Liver (tissue), 9 donors: ENCODE results near the gene GPHN. TPM values are rescaled to one million over a fixed set of nuclear protein-coding genes. Genes with fewer than 3 reads are reported as not detected.
A peak's percentile ranks its signal among the peaks of the same experiment; 100 is the strongest.
"Not testable (repeated sequence)": the region's sequence is repeated elsewhere in the genome, so short reads cannot be mapped to it uniquely, and the experiment has no call there.

ENCODE experiments used
- DNase-seq: peaks from one replicate; pipeline ENCODE4 v3.0.0-alpha.2; 2017; ENCODE audit warnings: low spot score
- H3K27ac ChIP-seq, 2 donors: one replicate each; pipeline ENCODE4 v1.7.0; 2013; ENCODE audit warnings: inconsistent platforms in 2 of 2, low read length in 2 of 2, control low read depth in 1 of 2, low read depth in 1 of 2, mild to moderate bottlenecking in 1 of 2
- H3K27me3 ChIP-seq, 4 donors: one replicate each; pipeline versions ENCODE4 v1.6.1 to v1.7.0; 2013; ENCODE audit warnings: low read length in 3 of 4, inconsistent platforms in 1 of 4, mild to moderate bottlenecking in 1 of 4, moderate library complexity in 1 of 4; ENCODE audit not compliant: control insufficient read depth in 4 of 4, insufficient read depth in 4 of 4
- H3K36me3 ChIP-seq, 4 donors: one replicate each; pipeline versions ENCODE4 v1.6.1 to v1.7.0; 2013; ENCODE audit warnings: low read length in 3 of 4, mild to moderate bottlenecking in 3 of 4, low read depth in 1 of 4, moderate library complexity in 1 of 4; ENCODE audit not compliant: control insufficient read depth in 4 of 4, insufficient read depth in 3 of 4
- H3K4me1 ChIP-seq, 4 donors: one replicate each; pipeline versions ENCODE4 v1.6.1 to v1.7.0; 2013; ENCODE audit warnings: low read length in 3 of 4, mild to moderate bottlenecking in 3 of 4, moderate library complexity in 1 of 4; ENCODE audit not compliant: control insufficient read depth in 4 of 4, insufficient read depth in 4 of 4
- H3K4me3 ChIP-seq, 3 donors: one replicate each; pipeline versions ENCODE4 v1.6.1 to v1.7.0; 2013; ENCODE audit warnings: low read length in 3 of 3, control low read depth in 1 of 3, low read depth in 1 of 3, mild to moderate bottlenecking in 1 of 3
- H3K9ac ChIP-seq, 2 donors: one replicate each; pipeline ENCODE4 v1.7.0; 2013; ENCODE audit warnings: low read length in 2 of 2, mild to moderate bottlenecking in 2 of 2, moderate library complexity in 2 of 2, control low read depth in 1 of 2, low read depth in 1 of 2
- H3K9me3 ChIP-seq, 4 donors: one replicate each; pipeline versions ENCODE4 v1.6.1 to v1.7.0; 2013; ENCODE audit warnings: low read length in 3 of 4; ENCODE audit not compliant: control insufficient read depth in 4 of 4
- CTCF ChIP-seq: fragments of 150-350 bp; IDR thresholded peaks from 2 replicates; pipeline ENCODE4 v1.5.1; 2017; ENCODE audit warnings: improper control_type of control experiment, low read depth, low read length; ENCODE audit not compliant: missing input control
- EGR1 ChIP-seq, 2 donors: IDR thresholded peaks; 2 replicates each; pipeline ENCODE4 v1.6.1; 2016 to 2018; ENCODE audit warnings: antibody characterized with exemption in 2 of 2, low read depth in 2 of 2
- FOXA1 ChIP-seq: IDR thresholded peaks from 2 replicates; pipeline ENCODE4 v1.6.1; 2016; ENCODE audit warnings: antibody characterized with exemption
- FOXA2 ChIP-seq: IDR thresholded peaks from 2 replicates; pipeline ENCODE4 v1.6.1; 2016; ENCODE audit warnings: antibody characterized with exemption
- GABPA ChIP-seq, 2 donors: IDR thresholded peaks in 1 of 2; conservative IDR thresholded peaks in 1 of 2; 2 replicates each; pipeline ENCODE4 v1.6.1; 2016; ENCODE audit warnings: antibody characterized with exemption in 2 of 2, mild to moderate bottlenecking in 1 of 2, moderate library complexity in 1 of 2
- HNF4A ChIP-seq, 2 donors: conservative IDR thresholded peaks; 2 replicates each; pipeline ENCODE4 v1.6.1; 2016; ENCODE audit warnings: antibody characterized with exemption in 2 of 2, mild to moderate bottlenecking in 2 of 2
- HNF4G ChIP-seq: IDR thresholded peaks from 2 replicates; pipeline ENCODE4 v1.6.1; 2016; ENCODE audit warnings: antibody characterized with exemption
- JUND ChIP-seq, 2 donors: IDR thresholded peaks; 2 replicates each; pipeline ENCODE4 v1.6.1; 2016; ENCODE audit warnings: antibody characterized with exemption in 2 of 2
- NR2F2 ChIP-seq: IDR thresholded peaks from 2 replicates; pipeline ENCODE4 v1.6.1; 2016; ENCODE audit warnings: antibody characterized with exemption
- RAD21 ChIP-seq, 2 donors: IDR thresholded peaks; 2 replicates each; pipeline ENCODE4 v1.6.1; 2016; ENCODE audit warnings: antibody characterized with exemption in 2 of 2, mild to moderate bottlenecking in 2 of 2
- RXRA ChIP-seq, 2 donors: IDR thresholded peaks; 2 replicates each; pipeline ENCODE4 v1.6.1; 2017 to 2018; ENCODE audit warnings: antibody characterized with exemption in 2 of 2, mild to moderate bottlenecking in 1 of 2
- SP1 ChIP-seq: IDR thresholded peaks from 2 replicates; pipeline ENCODE4 v1.6.1; 2018; ENCODE audit warnings: antibody characterized with exemption, mild to moderate bottlenecking
- TAF1 ChIP-seq: conservative IDR thresholded peaks from 2 replicates; pipeline ENCODE4 v1.6.1; 2016; ENCODE audit warnings: antibody characterized with exemption, mild to moderate bottlenecking
- YY1 ChIP-seq: IDR thresholded peaks from 2 replicates; pipeline ENCODE4 v1.6.1; 2016; ENCODE audit warnings: antibody characterized with exemption, mild to moderate bottlenecking
- ZBTB33 ChIP-seq: IDR thresholded peaks from 2 replicates; pipeline ENCODE4 v1.6.1; 2016; ENCODE audit warnings: antibody characterized with exemption
- WGBS: extraction: QIAGEN DNeasy Blood & Tissue Kit; methylation state at CpG from one replicate; pipeline ENCODE4 v1.1.7; 2013; 5-methylcytosine and 5-hydroxymethylcytosine counted together
- polyA plus RNA-seq, 2 donors: library from polyadenylated mRNA; stranded (reverse) in 1 of 2; unstranded in 1 of 2; fragments of 200-250 nt in 1 of 2; fragments of >200 nt in 1 of 2; fragmentation: Nextera tagmentation in 1 of 2; extraction: Ambion mirVana in 1 of 2; gene quantifications; one replicate each; pipeline versions ENCODE4 v1.2.1 to v1.2.3, GENCODE V29; 2013 to 2015
- total RNA-seq, 2 donors: library from RNA; depleted of rRNA; stranded (reverse); fragments of >200 nt; gene quantifications; one replicate each; pipeline ENCODE4 v1.2.3, GENCODE V29; 2014
- TF ChIP-seq, protein P1 (sequence below): IDR thresholded peaks from 2 replicates; pipeline ENCODE4 v1.6.1; 2016; ENCODE audit warnings: antibody characterized with exemption, mild to moderate bottlenecking
- TF ChIP-seq, protein P2 (sequence below): IDR thresholded peaks from 2 replicates; pipeline ENCODE4 v1.6.1; 2016; ENCODE audit warnings: antibody characterized with exemption
- TF ChIP-seq, protein P3 (sequence below): IDR thresholded peaks from 2 replicates; pipeline ENCODE4 v1.6.1; 2016; ENCODE audit warnings: antibody characterized with exemption
- donor health status: healthy.
- donor health status: healthy.
- donor health status: healthy.
- donor health status: healthy.
- donor health status: healthy.

GPHN gene
- total and polyA plus RNA-seq, 4 donors = 18.4 to 76.4 (median 47.4) TPM

DNA sequence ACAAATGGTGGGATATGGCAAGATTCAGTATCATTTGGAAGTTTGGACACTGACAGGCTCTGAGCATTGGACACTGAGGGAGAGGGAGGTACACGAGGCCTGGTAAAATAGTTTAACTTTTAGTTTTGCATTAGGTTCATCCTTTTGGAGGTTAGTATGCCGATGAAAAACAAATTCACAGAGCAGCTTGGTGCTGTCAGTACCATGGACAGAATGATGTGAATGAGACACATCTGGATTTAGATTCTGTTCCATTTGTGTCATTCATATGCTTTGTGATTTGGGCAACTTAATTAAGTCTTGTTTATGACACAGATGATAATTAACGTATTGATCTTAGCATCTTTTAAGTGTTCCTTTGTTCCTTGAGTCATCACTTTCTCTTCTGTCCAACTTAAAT is 33.7 kb downstream of the GPHN start:
- WGBS = 91% methylated on average over 3 of the region's 3 CpGs
- H3K36me3 ChIP-seq = no peaks in the 10 kb centered on the region
- no peak overlapping the region for H3K9ac ChIP-seq
- H3K4me1 ChIP-seq = peaks cover 0 to 7% (median 4%) of the 10 kb centered on the region in 4 donors
- no peaks in the 10 kb centered on the region for H3K9me3 ChIP-seq
- no peak overlapping the region for H3K27ac ChIP-seq
- TF ChIP-seq SP1 = no peak
- TF ChIP-seq, protein P1, sequence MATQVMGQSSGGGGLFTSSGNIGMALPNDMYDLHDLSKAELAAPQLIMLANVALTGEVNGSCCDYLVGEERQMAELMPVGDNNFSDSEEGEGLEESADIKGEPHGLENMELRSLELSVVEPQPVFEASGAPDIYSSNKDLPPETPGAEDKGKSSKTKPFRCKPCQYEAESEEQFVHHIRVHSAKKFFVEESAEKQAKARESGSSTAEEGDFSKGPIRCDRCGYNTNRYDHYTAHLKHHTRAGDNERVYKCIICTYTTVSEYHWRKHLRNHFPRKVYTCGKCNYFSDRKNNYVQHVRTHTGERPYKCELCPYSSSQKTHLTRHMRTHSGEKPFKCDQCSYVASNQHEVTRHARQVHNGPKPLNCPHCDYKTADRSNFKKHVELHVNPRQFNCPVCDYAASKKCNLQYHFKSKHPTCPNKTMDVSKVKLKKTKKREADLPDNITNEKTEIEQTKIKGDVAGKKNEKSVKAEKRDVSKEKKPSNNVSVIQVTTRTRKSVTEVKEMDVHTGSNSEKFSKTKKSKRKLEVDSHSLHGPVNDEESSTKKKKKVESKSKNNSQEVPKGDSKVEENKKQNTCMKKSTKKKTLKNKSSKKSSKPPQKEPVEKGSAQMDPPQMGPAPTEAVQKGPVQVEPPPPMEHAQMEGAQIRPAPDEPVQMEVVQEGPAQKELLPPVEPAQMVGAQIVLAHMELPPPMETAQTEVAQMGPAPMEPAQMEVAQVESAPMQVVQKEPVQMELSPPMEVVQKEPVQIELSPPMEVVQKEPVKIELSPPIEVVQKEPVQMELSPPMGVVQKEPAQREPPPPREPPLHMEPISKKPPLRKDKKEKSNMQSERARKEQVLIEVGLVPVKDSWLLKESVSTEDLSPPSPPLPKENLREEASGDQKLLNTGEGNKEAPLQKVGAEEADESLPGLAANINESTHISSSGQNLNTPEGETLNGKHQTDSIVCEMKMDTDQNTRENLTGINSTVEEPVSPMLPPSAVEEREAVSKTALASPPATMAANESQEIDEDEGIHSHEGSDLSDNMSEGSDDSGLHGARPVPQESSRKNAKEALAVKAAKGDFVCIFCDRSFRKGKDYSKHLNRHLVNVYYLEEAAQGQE = peak; percentile 90
- H3K4me3 ChIP-seq = no peak overlapping the region
- no peak for DNase-seq
- H3K27me3 ChIP-seq = no peaks in the 10 kb centered on the region

DNA sequence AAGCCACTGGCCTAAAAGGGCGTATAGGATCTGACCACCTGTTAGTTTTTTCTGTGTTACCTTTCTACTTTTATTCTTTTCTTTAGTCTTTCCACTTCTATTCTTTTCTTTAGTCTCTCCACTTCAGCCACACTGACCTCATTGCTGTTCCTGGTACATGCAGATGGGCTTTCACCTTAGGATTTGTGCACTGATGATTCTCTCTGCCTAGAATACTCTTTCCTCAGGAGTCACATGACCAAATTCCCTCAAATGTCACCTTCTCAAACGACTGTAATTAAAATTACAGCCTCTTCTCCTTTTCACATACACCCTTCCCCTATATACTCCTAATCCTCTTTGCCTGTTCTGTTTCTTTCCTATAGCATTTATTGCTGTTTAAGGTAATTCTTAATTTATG is 36.0 kb downstream of the GPHN start:
- H3K27me3 ChIP-seq = no peaks in the 10 kb centered on the region
- H3K4me3 ChIP-seq = no peak overlapping the region
- no peak for DNase-seq
- H3K9ac ChIP-seq = no peak overlapping the region
- peaks cover 0 to 7% (median 4%) of the 10 kb centered on the region in 4 donors for H3K4me1 ChIP-seq
- TF ChIP-seq RXRA (IDR thresholded peaks at IDR 0.05) (no peak), SP1 (no peak), FOXA1 (no peak), HNF4G (no peak), ZBTB33 (no peak), HNF4A (conservative IDR thresholded peaks at IDR 0.05) (no peak), EGR1 (IDR thresholded peaks at IDR 0.05; ENCODE audit: low read depth in 2 of 2) (no peak), JUND (IDR thresholded peaks at IDR 0.05) (no peak), YY1 (no peak), NR2F2 (no peak), CTCF (no peak), TAF1 (no peak), GABPA (IDR thresholded peaks at IDR 0.05 in 1 of 2, conservative IDR thresholded peaks at IDR 0.05 in 1 of 2) (no peak), FOXA2 (no peak), RAD21 (IDR thresholded peaks at IDR 0.05) (no peak)
- TF ChIP-seq, protein P1 = no peak
- TF ChIP-seq, protein P2, sequence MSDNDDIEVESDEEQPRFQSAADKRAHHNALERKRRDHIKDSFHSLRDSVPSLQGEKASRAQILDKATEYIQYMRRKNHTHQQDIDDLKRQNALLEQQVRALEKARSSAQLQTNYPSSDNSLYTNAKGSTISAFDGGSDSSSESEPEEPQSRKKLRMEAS = no peak
- TF ChIP-seq, protein P3, sequence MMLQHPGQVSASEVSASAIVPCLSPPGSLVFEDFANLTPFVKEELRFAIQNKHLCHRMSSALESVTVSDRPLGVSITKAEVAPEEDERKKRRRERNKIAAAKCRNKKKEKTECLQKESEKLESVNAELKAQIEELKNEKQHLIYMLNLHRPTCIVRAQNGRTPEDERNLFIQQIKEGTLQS = no peak
- H3K36me3 ChIP-seq = no peaks in the 10 kb centered on the region
- no peak overlapping the region for H3K27ac ChIP-seq
- WGBS = 79% methylated on average over 2 of the region's 2 CpGs
- H3K9me3 ChIP-seq = no peaks in the 10 kb centered on the region

DNA sequence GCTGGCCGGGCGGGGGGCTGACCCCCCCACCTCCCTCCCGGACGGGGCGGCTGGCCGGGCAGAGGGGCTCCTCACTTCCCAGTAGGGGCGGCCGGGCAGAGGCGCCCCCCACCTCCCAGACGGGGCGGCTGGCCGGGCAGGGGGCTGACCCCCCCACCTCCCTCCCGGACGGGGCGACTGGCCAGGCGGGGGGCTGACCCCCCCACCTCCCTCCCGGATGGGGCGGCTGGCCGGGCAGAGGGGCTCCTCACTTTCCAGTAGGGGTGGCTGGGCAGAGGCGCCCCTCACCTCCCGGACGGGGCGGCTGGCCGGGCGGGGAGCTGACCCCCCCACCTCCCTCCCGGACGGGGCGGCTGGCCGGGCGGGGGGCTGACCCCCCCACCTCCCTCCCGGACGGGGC is 37.2 kb downstream of the GPHN start:
- H3K4me3 ChIP-seq, H3K27me3 ChIP-seq, DNase-seq, H3K9ac ChIP-seq, H3K9me3 ChIP-seq, H3K36me3 ChIP-seq, H3K4me1 ChIP-seq, H3K27ac ChIP-seq: not testable (repeated sequence)
- 96% methylated on average over 25 of the region's 32 CpGs for WGBS
